NCI-H146 (cell line): Measurements from ENCODE around the gene RHOA.

ENCODE experiments used
- DNase-seq: peaks from one replicate; lab custom pipeline; 2025; lab: John Stamatoyannopoulos, UW

Gene RHOA

GRCh38 chr3:49324768-49325167 is 87.0 kb downstream of the RHOA start:
- no peak for DNase-seq

- DNase-seq, result no peak
These were observed 94.9 kb downstream of the RHOA start for GRCh38 chr3:49316696-49317457.

- no peak for DNase-seq
These were observed 97.7 kb downstream of the RHOA start for GRCh38 chr3:49313896-49314688.

- no peak for DNase-seq
These were observed 100.5 kb downstream of the RHOA start for GRCh38 chr3:49311283-49311682.

GRCh38 chr3:49310677-49311076 is 101.1 kb downstream of the RHOA start:
- DNase-seq, result no peak
